Endodermal cell (in vitro differentiated cells): ENCODE measurements around the gene ZFYVE28. TPM values are rescaled to one million over a fixed set of nuclear protein-coding genes. Genes with fewer than 3 reads are reported as not detected.
A peak's percentile ranks its signal among the peaks of the same experiment; 100 is the strongest.

ENCODE experiments used
- DNase-seq: peaks from one replicate; pipeline ENCODE4 v3.0.0-alpha.2; 2017
- H3K27ac ChIP-seq: 2 replicates; pipeline ENCODE4 v1.5.1; 2013; ENCODE audit warnings: mild to moderate bottlenecking, low read depth, low read length, moderate library complexity
- H3K27me3 ChIP-seq: 2 replicates; pipeline ENCODE4 v1.6.1; 2013; ENCODE audit warnings: mild to moderate bottlenecking, low read length, moderate library complexity; ENCODE audit not compliant: insufficient read depth, control insufficient read depth, poor library complexity, severe bottlenecking
- H3K36me3 ChIP-seq: 2 replicates; pipeline ENCODE4 v1.7.0; 2013; ENCODE audit warnings: mild to moderate bottlenecking, low read length, moderate library complexity; ENCODE audit not compliant: control insufficient read depth, insufficient read depth
- H3K4me1 ChIP-seq: one replicate; pipeline ENCODE4 v1.7.0; 2013; ENCODE audit warnings: low read length; ENCODE audit not compliant: control insufficient read depth, insufficient read depth
- H3K4me3 ChIP-seq: 2 replicates; pipeline ENCODE4 v1.5.1; 2013; ENCODE audit warnings: mild to moderate bottlenecking, low read length, moderate library complexity
- H3K9ac ChIP-seq: 2 replicates; pipeline ENCODE4 v1.6.1; 2013; ENCODE audit warnings: mild to moderate bottlenecking, low read length, moderate library complexity; ENCODE audit not compliant: poor library complexity, severe bottlenecking; ENCODE audit errors: extremely low read depth
- H3K9me3 ChIP-seq: 2 replicates; pipeline ENCODE4 v1.6.1; 2013; ENCODE audit warnings: mild to moderate bottlenecking, low read length, moderate library complexity; ENCODE audit not compliant: control insufficient read depth
- H3K27ac Mint-ChIP-seq: 2 replicates; pipeline ENCODE4 v1.8.0; 2020; ENCODE audit warnings: mixed read lengths
- H3K27me3 Mint-ChIP-seq: 2 replicates; pipeline ENCODE4 v1.8.0; 2021; ENCODE audit warnings: mild to moderate bottlenecking, mixed read lengths; ENCODE audit not compliant: insufficient read depth
- H3K36me3 Mint-ChIP-seq: 2 replicates; pipeline ENCODE4 v1.8.0; 2020; ENCODE audit warnings: low read depth, mixed read lengths
- H3K4me1 Mint-ChIP-seq: 2 replicates; pipeline ENCODE4 v1.8.0; 2020; ENCODE audit warnings: mixed read lengths
- H3K4me3 Mint-ChIP-seq: 2 replicates; pipeline ENCODE4 v1.8.0; 2020; ENCODE audit warnings: mild to moderate bottlenecking, moderate library complexity, mixed read lengths
- H3K9me3 Mint-ChIP-seq: 2 replicates; pipeline ENCODE4 v1.8.0; 2020; ENCODE audit warnings: mild to moderate bottlenecking, mixed read lengths
- CTCF ChIP-seq: fragments of 200-600 bp; sonication (generic); conservative IDR thresholded peaks from 2 replicates; pipeline ENCODE4 v1.5.0; 2021; ENCODE audit warnings: antibody characterized with exemption, mild to moderate bottlenecking
- WGBS, 2 experiments: methylation state at CpG; one replicate each; pipeline versions ENCODE4 v1.1.5 to v1.1.7; 2013; ENCODE audit warnings: missing lambda C conversion rate in 2 of 2, mixed read lengths in 1 of 2; ENCODE audit not compliant: insufficient coverage in 1 of 2, insufficient read length in 1 of 2; 5-methylcytosine and 5-hydroxymethylcytosine counted together
- total RNA-seq, 2 donors: library from RNA; stranded (reverse); fragmentation: NEBNext Ultra II Directional in 1 of 2; extraction: Animal tissue kit (Norgen Biotek cat#: 25700) in 1 of 2; gene quantifications; 2 replicates in 1 of 2; 3 replicates in 1 of 2; pipeline ENCODE4 v1.2.1, GENCODE V29; 2021

Gene ZFYVE28
- total RNA-seq, 2 donors from 2014 or later = 0.73 to 1.6 TPM

- Histone ChIP-seq H3K4me3 (no peak overlapping the region), H3K27me3 (no peaks in the 10 kb centered on the region), H3K9ac (no peak overlapping the region), H3K27ac (no peak overlapping the region), H3K9me3 (no peaks in the 10 kb centered on the region), H3K36me3 (peaks cover 33% of the 10 kb centered on the region), H3K4me1 (no peaks in the 10 kb centered on the region)
- peak; percentile 42 for DNase-seq
- no peak overlapping the region for H3K27ac Mint-ChIP-seq
- no peaks in the 10 kb centered on the region for H3K9me3 Mint-ChIP-seq
- H3K4me3 Mint-ChIP-seq = no peak overlapping the region
- H3K27me3 Mint-ChIP-seq = no peaks in the 10 kb centered on the region
- 92 to 95% methylated on average over 8 to 25 of the region's 25 CpGs for WGBS, 2 experiments
- TF ChIP-seq CTCF = no peak
- H3K4me1 Mint-ChIP-seq = no peaks in the 10 kb centered on the region
- peaks cover 23% of the 10 kb centered on the region for H3K36me3 Mint-ChIP-seq
These were observed 167.2 kb downstream of the ZFYVE28 start for GRCh38 chr4:2251073-2251794.

DNA sequence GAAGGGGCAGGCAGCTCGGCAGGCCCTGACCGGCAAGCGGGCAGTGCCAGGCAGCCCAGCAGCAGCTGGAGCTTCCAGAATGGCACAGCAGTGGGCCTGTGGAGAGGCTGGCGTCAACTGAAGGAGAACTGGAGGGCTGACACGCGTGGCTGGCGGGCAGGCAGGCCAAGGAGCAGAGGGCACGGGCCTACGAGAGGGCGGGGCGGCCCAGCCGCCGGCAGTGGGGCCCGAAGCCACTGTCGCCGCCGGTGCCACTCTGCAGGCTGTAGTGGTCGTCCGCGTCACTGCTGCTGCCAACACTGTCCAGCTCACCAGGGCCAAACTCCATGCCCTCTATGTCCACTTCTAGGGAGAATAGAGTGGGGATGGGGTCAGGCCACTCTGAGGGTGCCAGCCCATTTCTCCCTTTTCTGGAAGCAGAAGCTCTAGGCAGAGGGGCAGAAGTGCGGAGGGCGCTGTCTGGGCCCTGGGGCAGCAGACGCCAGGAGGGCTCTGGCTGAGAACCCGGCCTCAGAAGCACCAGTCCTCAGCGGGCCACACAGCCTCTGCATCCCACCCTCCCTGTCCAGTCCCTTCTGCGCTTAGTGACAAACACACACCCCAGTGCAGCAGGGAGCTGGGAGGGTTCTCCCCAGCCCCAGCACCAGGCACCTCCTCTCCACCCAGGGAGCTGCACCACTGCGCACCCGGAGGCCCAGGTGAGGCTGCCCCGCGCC, 167.9 kb downstream of the ZFYVE28 start:
- Mint-ChIP-seq H3K27ac (no peak overlapping the region), H3K36me3 (peaks cover 23% of the 10 kb centered on the region), H3K4me3 (no peak overlapping the region), H3K9me3 (no peaks in the 10 kb centered on the region), H3K27me3 (no peaks in the 10 kb centered on the region), H3K4me1 (peaks cover 2% of the 10 kb centered on the region)
- H3K9me3 ChIP-seq = no peaks in the 10 kb centered on the region
- H3K27ac ChIP-seq = no peak overlapping the region
- no peaks in the 10 kb centered on the region for H3K4me1 ChIP-seq
- no peak for DNase-seq
- WGBS, 2 experiments = 91 to 92% methylated on average over 24 to 30 of the region's 30 CpGs
- no peak overlapping the region for H3K4me3 ChIP-seq
- no peak overlapping the region for H3K9ac ChIP-seq
- no peaks in the 10 kb centered on the region for H3K27me3 ChIP-seq
- H3K36me3 ChIP-seq = peaks cover 33% of the 10 kb centered on the region
- no peak for TF ChIP-seq CTCF

DNA sequence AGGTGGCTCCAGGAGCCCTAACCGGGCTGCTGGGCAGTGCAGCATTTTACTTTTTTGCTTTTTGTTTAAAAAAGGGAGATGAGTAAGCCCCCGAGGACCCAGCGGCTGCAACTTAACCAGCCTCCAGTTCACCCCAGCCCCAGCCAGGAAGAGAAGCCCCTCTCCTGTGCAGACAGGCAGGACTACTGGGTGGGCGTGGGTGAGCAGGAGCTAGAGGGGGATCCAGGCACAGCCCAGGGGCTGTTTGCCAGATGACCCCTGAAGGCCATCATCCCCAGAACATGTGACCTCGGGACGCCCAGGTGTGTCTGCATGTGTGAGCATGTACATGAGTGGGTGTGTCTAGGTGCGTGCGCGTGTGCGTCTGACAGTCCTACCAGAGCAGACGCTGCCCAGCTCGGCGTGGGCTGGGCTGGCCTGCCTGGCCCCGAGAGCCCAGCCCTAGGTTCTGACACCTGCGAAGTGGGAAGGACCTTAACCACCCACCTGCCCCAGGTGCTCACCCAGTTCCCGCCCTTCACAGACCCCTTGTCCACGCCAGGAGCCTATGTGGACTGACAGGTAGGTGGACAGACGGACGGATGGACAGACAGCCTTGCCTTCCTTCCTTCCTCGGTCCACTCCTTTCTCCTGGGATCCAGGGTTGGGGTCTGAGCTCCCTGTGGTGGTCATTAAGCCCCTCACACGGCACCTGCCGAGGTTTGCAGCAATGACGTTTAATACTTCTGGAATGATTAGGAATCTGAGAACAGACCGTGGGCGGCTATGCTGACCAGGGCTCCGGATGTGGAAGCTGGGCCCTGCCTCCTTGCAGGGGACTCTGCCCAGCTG, 168.7 kb downstream of the ZFYVE28 start:
- H3K27me3 Mint-ChIP-seq = no peaks in the 10 kb centered on the region
- 93 to 96% methylated on average over 8 to 26 of the region's 26 CpGs for WGBS, 2 experiments

More for the DNA sequence above, 168.7 kb downstream of the ZFYVE28 start:
- no peak overlapping the region for H3K27ac Mint-ChIP-seq
- peaks cover 7% of the 10 kb centered on the region for H3K4me1 Mint-ChIP-seq
- DNase-seq = no peak
- H3K9ac ChIP-seq = no peak overlapping the region
- H3K4me3 ChIP-seq = no peak overlapping the region
- no peaks in the 10 kb centered on the region for H3K4me1 ChIP-seq
- TF ChIP-seq CTCF = no peak
- H3K4me3 Mint-ChIP-seq = no peak overlapping the region
- H3K9me3 Mint-ChIP-seq = peaks cover 5% of the 10 kb centered on the region
- no peaks in the 10 kb centered on the region for H3K27me3 ChIP-seq
- H3K36me3 Mint-ChIP-seq = peaks cover 22% of the 10 kb centered on the region
- H3K9me3 ChIP-seq = peaks cover 6% of the 10 kb centered on the region
- no peak overlapping the region for H3K27ac ChIP-seq
- peaks cover 30% of the 10 kb centered on the region for H3K36me3 ChIP-seq
